Activated CD4-positive, alpha-beta T cell treated with anti-CD3 and anti-CD28 coated beads, Interleukin-10, Interleukin-2, amounts not matched to agents 100 ng/mL and 50 ng/mL, durations not matched to agents 16 hours and 8 hours (primary cell): ENCODE measurements around the gene FEN1.

Experiments
- DNase-seq: peaks from one replicate; pipeline ENCODE4 v3.0.0-alpha.2; 2020

Gene FEN1, protein sequence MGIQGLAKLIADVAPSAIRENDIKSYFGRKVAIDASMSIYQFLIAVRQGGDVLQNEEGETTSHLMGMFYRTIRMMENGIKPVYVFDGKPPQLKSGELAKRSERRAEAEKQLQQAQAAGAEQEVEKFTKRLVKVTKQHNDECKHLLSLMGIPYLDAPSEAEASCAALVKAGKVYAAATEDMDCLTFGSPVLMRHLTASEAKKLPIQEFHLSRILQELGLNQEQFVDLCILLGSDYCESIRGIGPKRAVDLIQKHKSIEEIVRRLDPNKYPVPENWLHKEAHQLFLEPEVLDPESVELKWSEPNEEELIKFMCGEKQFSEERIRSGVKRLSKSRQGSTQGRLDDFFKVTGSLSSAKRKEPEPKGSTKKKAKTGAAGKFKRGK

DNA sequence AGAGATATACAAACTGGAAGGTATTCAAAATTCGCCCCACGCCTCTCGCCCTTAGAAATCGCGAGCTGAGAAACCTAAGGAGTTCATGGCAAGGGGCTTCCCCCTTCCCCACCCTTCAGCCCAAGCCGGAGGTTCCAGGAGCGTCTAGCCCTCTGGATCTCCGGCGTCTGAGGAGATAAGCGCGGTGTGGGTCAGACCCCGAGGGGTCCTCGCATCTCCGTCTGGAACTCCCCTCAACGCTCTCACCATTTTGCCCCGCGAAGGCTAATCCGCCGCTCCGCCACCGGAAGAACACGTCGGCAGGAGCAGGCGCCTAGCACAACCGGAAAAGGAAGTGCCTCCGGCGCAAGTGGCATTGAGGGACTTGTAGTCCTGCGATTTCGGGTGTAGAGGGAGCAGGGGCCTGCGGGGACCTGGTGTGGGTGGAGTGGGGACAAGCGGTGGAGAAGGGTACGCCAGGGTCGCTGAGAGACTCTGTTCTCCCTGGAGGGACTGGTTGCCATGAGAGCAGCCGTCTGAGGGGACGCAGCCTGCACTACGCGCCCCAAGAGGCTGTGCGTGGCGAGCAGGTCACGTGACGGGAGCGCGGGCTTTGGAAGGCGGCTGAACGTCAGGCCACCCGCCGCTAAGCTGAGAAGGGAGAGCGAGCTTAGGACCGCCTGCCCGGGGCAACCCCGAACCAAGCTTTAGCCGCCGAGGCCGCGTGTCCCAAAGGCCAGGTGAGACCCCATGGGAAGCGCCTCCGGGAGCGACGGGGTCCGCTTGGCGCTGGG is at the start of gene FEN1, which contains the start of gene TMEM258:
Gene FEN1, plus strand, starts transcription at position 602 of the 773 bp plus-strand sequence. CDS start 2,451 bp downstream, outside the sequence.
Gene TMEM258, minus strand, starts transcription at position 290 of the 773 bp plus-strand sequence. Its CDS starts 41 bp downstream, at position 249.
- peak; percentile 93 for DNase-seq

DNA sequence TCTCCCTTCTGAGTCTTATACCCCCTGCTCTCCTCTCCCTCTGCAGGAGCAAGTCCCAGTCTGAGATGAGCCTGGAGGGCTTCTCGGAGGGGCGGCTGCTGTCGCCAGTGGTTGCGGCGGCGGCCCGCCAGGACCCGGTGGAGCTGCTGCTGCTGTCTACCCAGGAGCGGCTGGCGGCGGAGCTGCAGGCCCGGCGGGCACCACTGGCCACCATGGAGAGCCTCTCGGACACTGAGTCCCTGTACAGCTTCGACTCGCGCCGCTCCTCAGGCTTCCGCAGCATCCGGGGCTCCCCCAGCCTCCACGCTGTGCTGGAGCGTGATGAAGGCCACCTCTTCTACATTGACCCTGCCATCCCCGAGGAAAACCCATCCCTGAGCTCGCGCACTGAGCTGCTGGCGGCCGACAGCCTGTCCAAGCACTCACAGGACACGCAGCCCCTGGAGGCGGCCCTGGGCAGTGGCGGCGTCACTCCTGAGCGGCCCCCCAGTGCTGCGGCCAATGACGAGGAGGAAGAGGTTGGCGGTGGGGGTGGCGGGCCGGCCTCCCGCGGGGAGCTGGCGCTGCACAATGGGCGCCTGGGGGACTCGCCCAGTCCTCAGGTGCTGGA is 49.1 kb upstream of the FEN1 start:
- no peak for DNase-seq

DNA sequence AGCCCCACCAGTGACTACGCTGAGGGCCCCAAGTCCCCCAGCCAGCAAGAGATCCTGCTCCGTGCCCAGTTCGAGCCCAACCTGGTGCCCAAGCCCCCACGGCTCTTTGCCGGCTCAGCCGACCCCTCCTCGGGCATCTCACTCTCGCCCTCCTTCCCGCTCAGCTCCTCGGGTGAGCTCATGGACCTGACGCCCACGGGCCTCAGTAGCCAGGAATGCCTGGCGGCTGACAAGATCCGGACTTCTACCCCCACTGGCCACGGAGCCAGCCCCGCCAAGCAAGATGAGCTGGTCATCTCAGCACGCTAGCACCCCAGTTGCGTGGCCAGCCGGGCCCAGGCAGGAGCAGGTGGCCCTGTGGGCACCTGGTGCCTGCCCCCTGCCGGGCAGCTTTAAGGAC is 48.5 kb upstream of the FEN1 start:
- DNase-seq = no peak

DNA sequence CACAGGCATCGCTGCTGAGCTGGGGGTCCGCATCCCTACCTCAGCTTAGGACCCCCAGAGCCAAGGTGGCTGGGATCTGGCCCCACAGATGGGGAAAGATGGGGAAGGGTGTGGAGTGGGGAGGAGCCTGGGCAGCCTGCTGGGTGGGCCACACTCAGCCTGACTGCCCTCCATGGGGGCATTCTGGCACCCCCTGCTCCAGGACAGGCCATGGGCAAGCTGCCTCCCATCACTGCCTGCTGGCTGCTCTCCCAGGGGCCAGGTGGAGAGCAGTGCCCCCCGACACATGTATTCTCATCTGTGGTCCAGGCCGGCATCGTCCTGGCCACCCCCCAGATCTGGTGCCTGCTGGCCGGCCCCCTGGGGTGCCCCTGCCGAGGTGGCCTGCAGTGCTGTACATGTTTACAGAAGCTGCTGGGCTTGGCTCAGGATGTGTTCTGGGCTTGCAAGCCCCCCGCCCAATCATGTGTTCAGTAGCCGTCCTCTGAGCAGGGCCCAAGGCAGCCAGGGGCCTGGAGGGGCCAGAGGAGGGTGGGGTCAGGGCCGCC is 48.0 kb upstream of the FEN1 start:
- no peak for DNase-seq

DNA sequence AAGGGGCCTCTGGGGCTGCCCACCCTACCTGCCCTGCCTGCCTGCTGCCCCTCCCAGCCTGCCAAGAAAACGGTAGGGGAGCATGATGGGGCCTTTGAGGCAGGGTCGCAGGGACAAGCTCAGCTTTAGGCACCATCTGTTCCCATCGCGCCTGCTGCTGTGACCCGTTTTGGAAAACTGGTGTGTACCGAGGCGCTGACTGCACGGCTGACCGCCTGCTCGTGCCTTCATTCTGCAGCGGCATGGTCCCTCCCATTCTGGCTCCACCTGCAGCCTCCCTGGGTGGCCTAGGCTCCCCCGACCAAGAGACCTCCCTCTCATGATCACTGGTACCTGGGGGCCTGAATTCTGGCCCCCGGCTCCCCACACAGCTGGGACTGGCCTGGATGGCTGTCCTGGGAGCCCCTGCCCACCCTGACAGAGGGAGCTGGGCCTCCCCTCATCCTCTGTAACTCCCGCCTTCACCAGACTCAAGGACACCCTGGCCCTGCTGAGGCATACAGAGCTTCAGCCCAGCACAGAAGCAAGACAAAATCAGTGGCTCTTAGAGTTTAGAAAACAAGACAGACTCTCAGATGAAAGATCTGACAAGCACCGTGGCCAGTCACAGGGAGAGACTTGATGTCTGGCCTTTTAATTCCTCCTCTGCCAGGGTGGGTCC is 46.8 kb upstream of the FEN1 start:
- DNase-seq = no peak

DNA sequence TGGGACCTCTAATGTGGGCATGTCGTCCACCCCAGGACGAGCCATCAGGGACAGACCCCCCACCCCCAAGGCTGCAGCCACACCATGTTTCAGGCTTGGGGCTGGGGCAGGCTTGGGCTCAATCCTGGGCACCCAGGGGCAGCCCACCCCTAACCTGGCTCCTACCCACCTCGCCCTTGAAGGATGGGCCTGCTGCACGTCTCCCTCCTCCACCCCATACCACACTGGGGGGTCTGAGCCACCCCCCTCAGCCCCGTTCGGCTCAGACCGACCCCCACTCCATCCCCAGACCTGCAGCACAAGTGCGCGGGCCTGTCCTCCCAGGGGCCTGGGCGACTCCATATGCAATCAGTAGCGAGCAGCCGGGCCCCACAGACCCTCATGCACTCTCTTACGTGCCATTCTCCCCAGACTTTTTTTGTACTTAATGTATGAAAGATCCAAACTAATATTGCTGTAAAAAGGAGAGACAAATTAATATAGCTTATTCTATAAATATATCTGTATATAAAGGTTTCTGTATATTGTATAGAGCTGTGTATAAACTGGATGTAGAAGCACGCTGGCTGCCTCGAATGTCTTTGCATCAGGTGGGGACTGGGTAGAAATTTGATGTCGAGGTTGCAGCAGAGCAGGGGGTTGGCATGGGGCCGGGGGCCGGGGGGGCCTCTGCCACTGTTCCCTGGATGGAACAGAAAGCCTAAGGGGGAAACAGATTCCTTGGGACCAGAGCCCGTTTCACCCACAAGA is 46.1 kb upstream of the FEN1 start:
- DNase-seq = no peak

DNA sequence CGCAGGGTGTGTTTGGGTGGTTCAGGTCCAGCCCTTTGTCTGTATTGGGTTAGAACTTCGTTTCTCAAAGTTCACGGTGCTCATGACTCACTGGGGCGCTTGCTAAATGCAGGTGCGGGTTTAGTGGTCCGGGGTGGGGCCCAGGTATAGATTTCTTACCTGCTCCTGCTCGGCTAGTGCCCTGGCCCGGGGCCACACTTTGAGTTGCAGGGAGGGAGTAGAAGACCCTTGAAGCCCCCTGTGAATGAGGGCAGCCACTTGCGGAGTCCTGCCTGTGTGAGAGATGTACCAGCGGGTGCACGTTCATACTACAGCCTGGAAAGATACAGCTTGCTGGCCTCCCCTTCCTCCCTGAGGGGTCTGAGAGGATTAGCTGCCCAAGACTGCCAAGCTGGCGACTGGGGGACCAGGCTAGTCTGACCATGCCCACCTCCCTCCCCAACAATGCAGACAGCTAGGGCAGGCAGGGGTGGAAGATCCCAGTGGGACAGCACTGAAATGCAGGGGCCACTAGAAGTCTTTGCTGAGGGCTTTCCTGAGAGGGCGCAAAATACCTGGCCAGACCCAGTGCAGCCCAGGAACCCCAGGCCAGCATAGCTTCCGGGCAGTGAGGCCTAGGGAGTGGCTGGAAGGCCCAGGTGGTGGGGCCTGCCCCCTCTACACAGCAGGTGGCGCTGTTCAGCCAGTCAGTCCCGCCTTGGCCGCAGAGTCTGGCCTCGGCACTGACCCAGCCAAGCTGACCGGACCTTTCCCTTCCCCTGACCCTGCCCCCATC is 45.3 kb upstream of the FEN1 start:
- DNase-seq = peak; percentile 53

DNA sequence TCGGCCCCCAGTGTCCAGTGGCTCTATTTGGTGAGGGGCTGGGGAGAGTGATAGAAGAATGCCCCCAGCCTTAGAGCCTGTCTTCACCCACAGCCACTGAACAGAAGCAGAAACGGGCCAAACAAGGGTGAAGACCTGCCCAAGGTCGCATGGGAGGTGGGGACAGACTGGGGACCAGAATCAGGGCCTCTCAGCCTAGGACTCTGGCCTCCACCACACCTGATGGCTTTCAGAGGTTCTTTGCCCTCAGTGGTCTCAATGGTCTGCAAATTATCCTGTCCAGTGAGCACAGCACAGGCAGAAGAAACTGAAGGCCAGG is 44.8 kb upstream of the FEN1 start:
- DNase-seq = no peak

DNA sequence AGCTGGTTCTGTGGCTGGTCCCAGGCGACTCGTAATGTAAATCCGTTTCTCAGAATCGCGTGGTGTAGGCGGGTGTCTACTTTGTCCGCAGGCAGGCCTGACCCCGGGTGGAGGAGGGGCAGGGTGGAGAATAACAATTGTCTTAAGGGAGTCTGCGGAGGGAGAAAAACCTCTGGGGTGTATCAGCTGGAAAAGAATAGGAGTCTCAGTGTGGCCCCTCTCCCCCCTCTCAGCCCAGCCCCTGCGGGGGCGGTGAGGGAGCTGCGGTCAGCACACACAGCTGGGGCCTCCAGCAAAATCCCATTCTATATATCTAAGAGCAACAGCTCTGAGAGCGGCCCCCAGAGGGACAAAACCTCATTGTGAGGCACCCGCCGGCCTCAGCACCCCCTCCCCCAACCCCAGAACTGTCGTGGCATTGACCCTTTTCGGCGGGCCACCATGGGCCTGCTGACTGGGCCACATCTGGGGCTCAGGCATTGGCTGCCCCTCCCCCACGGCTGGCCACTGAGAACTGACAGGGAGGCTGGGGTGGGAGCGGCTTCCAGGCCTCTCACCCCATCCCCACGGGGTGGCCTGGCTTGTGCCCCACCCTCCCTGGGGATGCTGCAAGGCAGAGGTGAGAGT is 43.0 kb upstream of the FEN1 start:
- DNase-seq = no peak

DNA sequence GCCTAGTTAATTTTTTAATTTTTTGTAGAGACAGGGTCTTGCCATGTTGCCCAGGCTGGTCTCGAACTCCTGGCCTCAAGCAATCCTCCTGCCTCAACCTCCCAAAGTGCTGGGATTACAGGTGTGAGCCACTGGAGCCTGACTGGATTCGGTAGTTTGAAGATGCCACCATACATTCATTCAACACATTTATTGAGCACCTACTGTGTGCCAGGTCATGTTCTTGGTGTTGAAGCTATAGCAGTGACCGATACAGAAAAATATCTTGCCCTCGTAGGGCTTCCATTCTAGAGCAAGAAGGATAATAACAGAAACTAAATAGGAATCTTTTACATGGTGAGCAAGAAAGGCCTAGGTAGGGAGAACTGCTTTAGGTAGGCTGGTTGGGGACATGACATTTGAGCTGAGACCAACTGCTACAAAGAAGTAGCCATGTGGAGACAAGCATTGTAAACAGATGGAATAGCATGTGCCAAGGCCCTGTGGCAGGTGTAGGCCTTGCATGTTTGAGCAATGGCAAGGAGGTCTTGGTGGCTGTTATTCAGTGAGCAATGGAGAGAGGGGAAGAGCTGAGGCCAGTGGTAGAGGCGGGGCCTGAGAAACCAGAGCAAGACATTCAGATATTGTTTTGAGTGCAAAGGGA is 42.0 kb upstream of the FEN1 start:
- no peak for DNase-seq

DNA sequence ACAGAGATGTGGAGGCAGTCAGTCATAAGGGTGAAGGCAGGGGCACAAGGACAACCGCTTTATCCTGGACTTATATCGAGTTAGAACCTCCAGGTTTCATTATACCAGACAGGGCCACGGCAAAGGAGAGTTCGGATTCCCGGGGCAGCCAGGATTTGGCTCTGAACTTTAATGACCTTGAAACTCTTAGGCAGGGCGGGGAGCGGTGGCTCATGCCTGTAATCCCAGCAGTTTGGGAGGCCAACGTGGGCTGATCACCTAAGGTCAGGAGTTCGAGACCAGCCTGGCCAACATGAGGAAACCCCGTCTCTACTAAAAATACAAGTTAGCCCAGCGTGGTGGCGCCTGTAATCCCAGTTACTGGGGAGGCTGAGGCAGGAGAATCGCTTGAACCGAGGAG is 41.3 kb upstream of the FEN1 start:
- DNase-seq = no peak

DNA sequence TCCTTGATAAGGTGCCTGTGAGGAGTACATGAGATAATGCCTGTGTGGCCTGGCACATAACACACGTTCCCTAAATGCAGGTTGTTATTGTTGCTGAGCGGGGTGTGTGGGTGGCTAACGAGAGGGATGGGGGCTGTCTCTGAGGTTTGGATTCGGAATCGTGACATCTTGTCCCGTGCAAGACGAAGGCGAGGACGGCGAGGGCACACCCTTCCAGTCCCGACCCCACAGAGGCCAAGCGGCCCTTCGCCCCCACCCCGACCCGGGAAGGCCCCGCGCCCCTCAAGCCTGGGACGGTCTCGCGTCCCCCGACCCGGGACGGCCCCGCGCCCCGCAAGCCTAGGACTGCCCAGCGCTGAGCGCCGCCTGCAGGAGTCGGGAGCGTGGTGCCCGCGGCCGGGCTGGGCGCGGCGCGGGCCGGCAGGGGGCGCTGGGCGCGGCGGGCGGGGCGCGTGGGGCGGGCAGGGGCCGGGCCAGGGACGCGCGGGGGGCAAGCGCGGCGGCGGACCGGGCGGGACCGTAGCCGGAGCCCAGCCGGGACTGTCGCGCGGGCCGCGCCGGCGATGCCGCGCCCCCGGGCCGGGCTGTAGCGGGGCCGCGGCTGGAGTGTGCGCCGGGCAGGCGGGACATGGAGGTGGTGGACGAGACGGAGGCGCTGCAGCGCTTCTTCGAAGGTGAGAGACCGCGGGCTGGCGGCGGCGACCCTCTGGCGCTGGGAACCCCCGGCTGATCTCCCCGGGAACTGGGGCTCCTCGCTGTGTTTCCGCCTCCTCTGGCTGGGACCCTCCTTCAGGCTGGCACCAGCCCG is 40.4 kb upstream of the FEN1 start, which contains the start of gene MYRF:
Gene MYRF, plus strand, starts transcription at position 520 of the 808 bp plus-strand sequence. Its CDS starts 109 bp downstream, at position 629.
- peak; percentile 64 for DNase-seq

DNA sequence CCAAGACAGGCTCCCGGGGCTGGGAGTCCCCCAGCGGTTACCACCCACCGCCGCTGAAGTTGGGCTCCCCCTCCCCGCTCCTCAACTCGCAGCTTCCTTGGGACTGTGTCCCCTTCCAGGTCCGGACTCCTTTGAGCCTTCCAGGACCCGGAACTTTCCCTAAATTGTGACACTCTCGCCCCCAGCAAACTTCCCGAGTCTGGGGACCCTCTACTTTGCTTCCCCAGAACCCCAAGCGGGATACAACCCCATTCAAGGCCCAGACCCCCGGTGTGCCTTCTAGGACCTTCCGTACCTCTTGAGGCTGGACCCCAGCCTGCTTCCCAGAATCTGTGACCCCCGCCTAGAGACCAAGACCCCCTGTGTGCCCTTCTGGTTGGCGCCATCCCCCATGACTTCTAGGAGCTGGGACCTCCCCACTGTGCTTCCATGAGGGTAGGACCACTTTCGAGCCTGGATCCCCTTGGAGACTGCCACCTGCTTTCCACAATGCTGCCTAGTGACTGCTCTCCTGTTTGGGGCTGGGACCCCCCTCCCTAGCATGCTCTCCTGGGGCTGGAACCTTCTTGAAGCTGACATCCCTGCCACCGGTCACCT is 39.7 kb upstream of the FEN1 start:
- no peak for DNase-seq

DNA sequence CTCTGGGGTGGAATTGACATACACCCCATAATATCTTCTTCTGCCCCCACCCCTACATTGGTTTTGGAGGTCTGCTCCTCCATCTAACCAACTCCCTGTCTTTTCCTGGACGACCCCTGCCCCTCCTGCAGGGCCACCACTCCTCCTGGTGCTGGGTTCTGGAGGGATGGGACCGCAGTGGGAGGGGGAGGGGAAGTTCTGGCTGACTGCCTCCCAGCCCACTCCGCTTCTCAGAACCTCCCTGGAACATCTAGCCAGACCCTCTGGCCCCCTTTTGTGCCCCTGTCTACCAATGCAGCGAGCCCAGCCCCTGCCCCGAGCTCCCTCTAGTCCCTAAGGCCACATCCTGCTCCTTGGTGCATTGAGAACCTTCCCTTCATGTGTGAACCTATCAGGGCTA is 39.0 kb upstream of the FEN1 start:
- no peak for DNase-seq

DNA sequence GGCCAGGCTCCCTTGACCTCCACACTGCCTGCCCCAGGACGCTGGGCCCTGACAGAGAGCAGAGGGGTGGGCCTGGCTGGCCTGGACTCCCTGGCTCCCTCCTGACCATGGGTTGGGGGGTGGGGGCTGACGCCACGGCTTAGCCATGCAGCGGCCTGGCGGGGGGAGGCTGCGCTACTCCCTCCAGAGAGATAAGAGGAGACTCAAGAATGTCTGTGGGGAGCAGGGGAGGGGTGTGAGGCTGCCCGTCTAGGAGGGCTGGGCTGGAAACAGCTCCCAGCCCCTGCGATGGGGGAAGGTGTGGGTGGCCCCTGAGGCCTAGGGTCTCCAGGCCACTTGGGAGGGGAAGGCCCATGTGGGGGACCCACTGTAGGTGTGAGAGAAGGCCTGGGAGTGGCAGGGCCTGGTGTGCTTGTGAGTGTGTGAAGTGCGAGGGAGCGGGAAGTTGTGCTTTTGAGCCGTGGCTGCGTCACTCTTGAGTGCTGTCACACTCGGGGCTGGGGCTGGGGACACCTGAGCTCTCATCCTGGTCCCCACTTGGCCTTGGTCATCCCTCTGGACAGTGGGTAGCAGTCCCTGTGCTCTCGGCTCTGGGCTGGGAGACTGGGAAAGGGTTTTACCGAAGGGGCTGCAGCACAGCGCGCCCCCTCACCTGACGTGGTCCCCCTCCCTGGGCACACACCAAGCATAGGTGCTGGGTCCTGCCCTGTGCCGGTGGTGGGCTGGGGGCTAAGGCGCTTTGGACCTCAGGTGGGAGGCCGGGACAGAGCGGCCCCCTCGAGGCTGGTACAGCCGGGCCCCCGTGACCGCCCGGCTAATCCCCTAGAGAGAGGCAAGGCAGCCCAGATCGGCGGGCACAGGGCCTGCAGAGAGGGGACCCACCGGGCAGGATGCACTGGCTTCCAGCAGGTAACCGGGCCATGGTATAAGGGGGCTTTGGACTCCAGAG is 37.9 kb upstream of the FEN1 start:
- DNase-seq = no peak

DNA sequence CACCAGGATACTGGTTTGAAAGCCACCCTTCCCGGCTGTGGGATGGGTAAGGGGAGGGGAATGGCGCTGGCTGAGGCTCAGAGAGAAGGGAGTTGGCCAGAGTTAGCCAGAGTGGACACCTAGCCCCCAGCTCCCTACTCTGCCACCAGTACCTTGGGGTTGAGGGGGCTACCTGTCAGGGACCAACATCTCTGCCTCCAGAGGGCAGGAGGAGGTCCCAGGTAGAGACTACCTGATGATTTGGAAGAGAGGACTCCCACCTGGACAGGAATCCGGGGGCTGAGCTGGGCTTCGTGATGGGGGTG is 36.6 kb upstream of the FEN1 start:
- DNase-seq = no peak

DNA sequence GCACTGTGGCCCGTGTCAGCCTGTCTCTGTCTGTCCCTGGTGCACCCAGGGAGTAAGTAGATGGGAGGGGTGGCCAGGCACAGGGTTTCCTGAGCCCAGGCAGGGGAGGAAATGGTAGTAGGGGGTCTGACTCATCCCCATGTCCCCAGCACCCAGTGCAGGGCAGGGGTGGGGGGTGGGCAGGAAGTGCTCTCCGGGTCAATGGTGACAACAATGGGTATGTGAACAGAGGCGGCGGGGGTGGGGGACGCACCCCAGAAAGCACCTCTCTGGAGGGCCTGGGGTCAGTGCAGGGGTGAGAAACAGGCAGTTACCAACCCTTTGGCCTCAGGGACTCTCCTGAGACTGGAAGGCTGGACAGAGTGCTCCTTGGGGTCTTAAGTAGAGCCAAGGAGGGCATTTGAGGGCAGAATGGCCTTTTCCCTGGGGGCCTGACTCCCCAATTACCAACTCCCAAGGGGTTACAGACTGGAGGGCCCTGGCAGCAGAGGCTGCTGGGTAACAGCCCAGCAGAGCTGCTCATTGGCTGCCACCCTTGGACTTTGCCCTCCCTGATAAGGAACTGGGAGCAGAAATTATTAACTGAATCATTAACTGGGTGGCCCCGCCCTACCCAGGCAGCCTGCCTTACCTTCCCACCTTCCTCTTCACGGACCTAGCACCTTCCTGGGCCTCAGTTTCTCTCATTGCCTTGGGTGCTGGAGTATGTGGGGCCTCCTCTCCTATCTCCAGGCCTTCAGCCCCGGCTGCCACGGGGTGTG is 36.1 kb upstream of the FEN1 start:
- DNase-seq = peak; percentile 63
